Stimulated activated CD8-positive, alpha-beta memory T cell treated with anti-CD3 and anti-CD28 coated beads, Interleukin-12 subunit alpha, Interleukin-12 subunit beta, amount 100 ng/mL, for 24 hours (primary cell): Measurements from ENCODE around the gene GEMIN2.
"Not testable (repeated sequence)": the region's sequence is repeated elsewhere in the genome, so short reads cannot be mapped to it uniquely, and the experiment has no call there.

Experiments used
- DNase-seq: peaks from one replicate; pipeline ENCODE4 v3.0.0-alpha.2; 2020; ENCODE audit errors: extremely low read depth

The GEMIN2 gene

GRCh38 chr14:39176263-39177167, 62.4 kb downstream of the GEMIN2 start:
- DNase-seq = no peak

GRCh38 chr14:39177168-39177545, 63.0 kb downstream of the GEMIN2 start:
- DNase-seq = no peak

GRCh38 chr14:39179042-39179441, 64.9 kb downstream of the GEMIN2 start:
- DNase-seq = no peak

GRCh38 chr14:39180553-39180952, 66.4 kb downstream of the GEMIN2 start:
- DNase-seq = no peak

GRCh38 chr14:39181026-39181692, 67.0 kb downstream of the GEMIN2 start:
- no peak for DNase-seq

GRCh38 chr14:39181693-39182047, 67.5 kb downstream of the GEMIN2 start:
- DNase-seq = no peak

- DNase-seq = no peak
These were observed 68.9 kb downstream of the GEMIN2 start for GRCh38 chr14:39182770-39183684.

- not testable (repeated sequence) for DNase-seq
These were observed 69.5 kb downstream of the GEMIN2 start for GRCh38 chr14:39183685-39184003.

GRCh38 chr14:39184628-39185255, 70.6 kb downstream of the GEMIN2 start:
- DNase-seq = no peak

GRCh38 chr14:39185256-39186049, 71.3 kb downstream of the GEMIN2 start:
- DNase-seq = no peak
